HL-60 (cell line): ENCODE measurements around the gene ZNF446.

ENCODE experiments used
- DNase-seq, 2 experiments: peaks; one replicate each; pipeline ENCODE4 v3.0.0-alpha.2; 2010 to 2020; ENCODE audit warnings: low read depth in 1 of 2, low spot score in 1 of 2
- H3K27ac ChIP-seq: fragments of 250-450 bp; sonication (Bioruptor Pico); replicated peaks from 2 replicates; pipeline ENCODE4 v1.5.1; 2020; ENCODE audit warnings: mild to moderate bottlenecking, moderate library complexity
- H3K27me3 ChIP-seq: fragments of 250-450 bp; sonication (Bioruptor Pico); 2 replicates; pipeline ENCODE4 v1.5.1; 2021; ENCODE audit warnings: mild to moderate bottlenecking, moderate library complexity; ENCODE audit not compliant: insufficient read depth, poor library complexity, severe bottlenecking
- H3K4me3 ChIP-seq: replicated peaks from 2 replicates; pipeline ENCODE4 v1.5.1; 2011; ENCODE audit warnings: mild to moderate bottlenecking, control low read depth, low read length; ENCODE audit not compliant: insufficient read depth
- GABPA ChIP-seq: IDR thresholded peaks from 2 replicates; pipeline ENCODE4 v1.6.1; 2012; ENCODE audit warnings: low read depth
- POLR2AphosphoS5 ChIP-seq: IDR thresholded peaks from 2 replicates; pipeline ENCODE4 v1.6.1; 2012; ENCODE audit warnings: low read depth
- REST ChIP-seq: IDR thresholded peaks from 2 replicates; pipeline ENCODE4 v1.6.1; 2012; ENCODE audit warnings: low read depth; ENCODE audit not compliant: insufficient replicate concordance
- SPI1 ChIP-seq: IDR thresholded peaks from 2 replicates; pipeline ENCODE4 v1.6.1; 2012; ENCODE audit warnings: low read depth, mild to moderate bottlenecking, borderline replicate concordance
- long read RNA-seq: library from polyadenylated mRNA; unstranded; transcript quantifications from one replicate; pipeline ENCODE4 v2.0.0, GENCODE V29; 2020
- TF ChIP-seq, protein P1 (sequence below): IDR thresholded peaks from one replicate; pipeline ENCODE4 v1.5.1; 2011; ENCODE audit warnings: low read length, control low read depth, inconsistent platforms; ENCODE audit not compliant: insufficient read depth

The ZNF446 gene
- long read RNA-seq, partial matches to known transcripts: 2 of 23 reads
- long read RNA-seq, other reads (novel, unspliced or antisense): 17 of 23 reads

- no peaks in the 10 kb centered on the region for H3K27me3 ChIP-seq
- DNase-seq: peak; percentile 95 to 98
- TF ChIP-seq SPI1: no peak
- 0 out of 2 replicates have a peak, but pooled peaks have one; percentile 76 for TF ChIP-seq POLR2AphosphoS5
- peak; percentile 67; the same call in 1 of the 2 replicates for TF ChIP-seq GABPA
- peak within 1 kb of the TSS; percentile 79 for H3K27ac ChIP-seq
- peak within 1 kb of the TSS; percentile 70 for H3K4me3 ChIP-seq
Observed at GRCh38 chr19:58475714-58476497, at the start of gene ZNF446. Gene ZNF446 (plus strand): TSS chr19:58476352. CDS start chr19:58477219, 867 bp downstream.

DNA sequence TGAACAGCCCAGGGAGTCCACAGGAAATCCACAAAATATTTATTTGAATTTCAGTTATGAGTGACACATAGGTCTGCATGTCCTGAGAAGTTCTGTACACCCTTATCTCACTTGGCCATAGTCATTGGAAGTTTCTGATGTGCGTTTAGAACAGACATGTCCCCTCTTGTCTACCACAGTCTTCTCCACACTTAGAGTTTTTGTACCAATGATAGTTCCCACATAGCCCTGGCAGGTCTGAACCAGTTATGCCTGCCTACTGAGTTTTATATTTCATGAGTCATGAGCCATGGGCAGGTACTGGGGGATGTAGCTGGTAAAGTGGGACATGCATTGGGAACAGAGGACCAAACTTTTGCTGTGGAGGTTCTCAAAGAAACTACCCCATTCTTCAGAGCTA is 47.5 kb upstream of the ZNF446 start:
- no peak overlapping the region for H3K4me3 ChIP-seq
- TF ChIP-seq SPI1 (no peak), REST (no peak), GABPA (no peak), POLR2AphosphoS5 (no peak)
- TF ChIP-seq, protein P1, sequence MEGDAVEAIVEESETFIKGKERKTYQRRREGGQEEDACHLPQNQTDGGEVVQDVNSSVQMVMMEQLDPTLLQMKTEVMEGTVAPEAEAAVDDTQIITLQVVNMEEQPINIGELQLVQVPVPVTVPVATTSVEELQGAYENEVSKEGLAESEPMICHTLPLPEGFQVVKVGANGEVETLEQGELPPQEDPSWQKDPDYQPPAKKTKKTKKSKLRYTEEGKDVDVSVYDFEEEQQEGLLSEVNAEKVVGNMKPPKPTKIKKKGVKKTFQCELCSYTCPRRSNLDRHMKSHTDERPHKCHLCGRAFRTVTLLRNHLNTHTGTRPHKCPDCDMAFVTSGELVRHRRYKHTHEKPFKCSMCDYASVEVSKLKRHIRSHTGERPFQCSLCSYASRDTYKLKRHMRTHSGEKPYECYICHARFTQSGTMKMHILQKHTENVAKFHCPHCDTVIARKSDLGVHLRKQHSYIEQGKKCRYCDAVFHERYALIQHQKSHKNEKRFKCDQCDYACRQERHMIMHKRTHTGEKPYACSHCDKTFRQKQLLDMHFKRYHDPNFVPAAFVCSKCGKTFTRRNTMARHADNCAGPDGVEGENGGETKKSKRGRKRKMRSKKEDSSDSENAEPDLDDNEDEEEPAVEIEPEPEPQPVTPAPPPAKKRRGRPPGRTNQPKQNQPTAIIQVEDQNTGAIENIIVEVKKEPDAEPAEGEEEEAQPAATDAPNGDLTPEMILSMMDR: no peak
- no peak for DNase-seq
- no peak overlapping the region for H3K27ac ChIP-seq
- no peaks in the 10 kb centered on the region for H3K27me3 ChIP-seq

- H3K4me3 ChIP-seq: no peak overlapping the region
- no peak for DNase-seq
- TF ChIP-seq REST (no peak), GABPA (no peak), SPI1 (no peak), POLR2AphosphoS5 (no peak)
- TF ChIP-seq, protein P1: no peak
- no peaks in the 10 kb centered on the region for H3K27me3 ChIP-seq
- H3K27ac ChIP-seq: no peak overlapping the region
Observed at GRCh38 chr19:58429745-58430144, 46.4 kb upstream of the ZNF446 start.

DNA sequence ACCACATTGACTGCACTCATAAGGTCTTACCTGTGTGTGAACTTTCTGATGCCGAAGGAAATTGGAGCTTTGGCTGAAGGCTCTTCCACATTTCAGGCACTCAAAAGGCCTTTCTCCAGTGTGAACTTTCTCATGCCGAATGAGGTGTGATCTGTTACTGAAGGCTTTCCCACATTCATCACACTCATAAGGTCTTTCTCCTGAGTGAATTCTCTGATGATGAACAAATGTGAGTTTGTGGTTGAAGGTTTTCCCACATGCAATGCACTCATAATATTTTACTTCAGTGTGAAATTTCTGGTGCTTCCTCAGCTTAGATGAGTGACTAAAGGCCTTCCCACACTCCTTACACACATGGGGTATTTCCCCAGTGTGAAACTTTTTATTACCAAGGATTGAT is 41.9 kb upstream of the ZNF446 start:
- no peaks in the 10 kb centered on the region for H3K27me3 ChIP-seq
- no peak overlapping the region for H3K27ac ChIP-seq
- H3K4me3 ChIP-seq: no peak overlapping the region
- TF ChIP-seq, protein P1: no peak
- no peak for TF ChIP-seq GABPA
- no peak for TF ChIP-seq POLR2AphosphoS5
- TF ChIP-seq SPI1: no peak
- TF ChIP-seq REST: no peak
- DNase-seq: no peak
